MM.1S (cell line): ENCODE measurements around the gene ALKBH6.

Experiments used
- DNase-seq: peaks from one replicate; pipeline ENCODE4 v3.0.0-alpha.2; 2015
- H2AFZ ChIP-seq: fragments of 300-600 bp; sonication (generic); 2 replicates; pipeline ENCODE4 v1.6.0; 2016; ENCODE audit warnings: antibody characterized with exemption, low read length
- H3F3A ChIP-seq: fragments of 300-600 bp; sonication (generic); 2 replicates; pipeline ENCODE4 v1.6.1; 2016; ENCODE audit warnings: mild to moderate bottlenecking, antibody characterized with exemption, low read length, moderate library complexity, mixed read lengths; ENCODE audit not compliant: insufficient read depth
- H3K27ac ChIP-seq: fragments of 300-600 bp; sonication (generic); 2 replicates; pipeline ENCODE4 v1.5.1; 2016; ENCODE audit warnings: mild to moderate bottlenecking, low read length
- H3K27me3 ChIP-seq: fragments of 300-600 bp; sonication (generic); replicated peaks from 2 replicates; pipeline ENCODE4 v1.6.0; 2016; ENCODE audit warnings: low read length; ENCODE audit not compliant: insufficient read depth
- H3K36me3 ChIP-seq: fragments of 300-600 bp; sonication (generic); replicated peaks from 2 replicates; pipeline ENCODE4 v1.6.1; 2016; ENCODE audit warnings: mild to moderate bottlenecking, low read length, mixed read lengths; ENCODE audit not compliant: insufficient read depth
- H3K4me1 ChIP-seq: fragments of 300-600 bp; sonication (generic); 2 replicates; pipeline ENCODE4 v1.6.1; 2016; ENCODE audit warnings: low read length, mixed read lengths
- H3K4me2 ChIP-seq: fragments of 300-600 bp; sonication (generic); 2 replicates; pipeline ENCODE4 v1.6.0; 2016; ENCODE audit warnings: low read depth, low read length
- H3K4me3 ChIP-seq: fragments of 300-600 bp; sonication (generic); 2 replicates; pipeline ENCODE4 v1.5.1; 2016; ENCODE audit warnings: low read length, mixed read lengths
- H3K79me2 ChIP-seq: fragments of 300-600 bp; sonication (generic); 2 replicates; pipeline ENCODE4 v1.6.1; 2016; ENCODE audit warnings: mixed run types, low read length, mixed read lengths
- H3K9ac ChIP-seq: fragments of 300-600 bp; sonication (generic); 2 replicates; pipeline ENCODE4 v1.6.1; 2016; ENCODE audit warnings: low read length, mixed read lengths
- H3K9me2 ChIP-seq: fragments of 300-600 bp; sonication (generic); replicated peaks from 2 replicates; pipeline ENCODE4 v1.6.1; 2016; ENCODE audit warnings: mild to moderate bottlenecking, low read length, mixed read lengths; ENCODE audit not compliant: insufficient read depth
- H3K9me3 ChIP-seq: fragments of 300-600 bp; sonication (generic); replicated peaks from 2 replicates; pipeline ENCODE4 v1.6.1; 2016; ENCODE audit warnings: mild to moderate bottlenecking, low read length, mixed read lengths; ENCODE audit not compliant: insufficient read depth
- H4K20me1 ChIP-seq: fragments of 300-600 bp; sonication (generic); 2 replicates; pipeline ENCODE4 v1.6.1; 2016; ENCODE audit warnings: mild to moderate bottlenecking, low read length, moderate library complexity, mixed read lengths; ENCODE audit not compliant: insufficient read depth
- CTCF ChIP-seq: fragments of 300-600 bp; sonication (generic); IDR thresholded peaks from 2 replicates; pipeline ENCODE4 v1.5.1; 2016; ENCODE audit warnings: antibody characterized with exemption, low read length, mixed read lengths
- EZH2 ChIP-seq: fragments of 300-600 bp; sonication (generic); optimal IDR thresholded peaks from 2 replicates; pipeline ENCODE3; 2017; ENCODE audit warnings: low read depth, mild to moderate bottlenecking, antibody characterized with exemption, low read length, mixed read lengths
- EZH2phosphoT487 ChIP-seq: fragments of 300-600 bp; sonication (generic); IDR thresholded peaks from 2 replicates; pipeline ENCODE4 v1.6.1; 2018; ENCODE audit warnings: antibody characterized with exemption, low read length

Gene ALKBH6

GRCh38 chr19:35987571-35987896, 26.5 kb downstream of the ALKBH6 start:
- no peak overlapping the region for H3K4me2 ChIP-seq

GRCh38 chr19:35986664-35987570, 27.1 kb downstream of the ALKBH6 start:
- H3F3A ChIP-seq: no peaks in the 10 kb centered on the region
- H3K9me2 ChIP-seq: no peaks in the 10 kb centered on the region
- no peaks in the 10 kb centered on the region for H3K9me3 ChIP-seq
- H3K79me2 ChIP-seq: no peaks in the 10 kb centered on the region
- H3K4me1 ChIP-seq: no peaks in the 10 kb centered on the region
- H3K9ac ChIP-seq: no peak overlapping the region
- H2AFZ ChIP-seq: 0 out of 2 replicates have a peak overlapping the region, but pooled peaks have one; percentile 35
- TF ChIP-seq EZH2: no peak
- TF ChIP-seq EZH2phosphoT487: no peak
- TF ChIP-seq CTCF: no peak
- no peaks in the 10 kb centered on the region for H4K20me1 ChIP-seq
- H3K36me3 ChIP-seq: no peaks in the 10 kb centered on the region
- H3K4me3 ChIP-seq: peak overlapping the region; percentile 36; the same call in 1 of the 2 replicates
- no peak for DNase-seq
- peaks cover 48% of the 10 kb centered on the region for H3K27me3 ChIP-seq
- H3K4me2 ChIP-seq: peak overlapping the region; percentile 39
- no peak overlapping the region for H3K27ac ChIP-seq

More at GRCh38 chr19:35987571-35987896, 26.5 kb downstream of the ALKBH6 start:
- Histone ChIP-seq H3K27ac (no peak overlapping the region), H2AFZ (no peak overlapping the region), H3K4me3 (no peak overlapping the region), H3F3A (no peaks in the 10 kb centered on the region), H3K27me3 (peaks cover 42% of the 10 kb centered on the region), H4K20me1 (no peaks in the 10 kb centered on the region), H3K9ac (no peak overlapping the region), H3K36me3 (no peaks in the 10 kb centered on the region), H3K79me2 (no peaks in the 10 kb centered on the region), H3K9me2 (no peaks in the 10 kb centered on the region), H3K9me3 (no peaks in the 10 kb centered on the region), H3K4me1 (no peaks in the 10 kb centered on the region)
- no peak for DNase-seq
- TF ChIP-seq EZH2: no peak
- TF ChIP-seq CTCF: no peak
- no peak for TF ChIP-seq EZH2phosphoT487

- no peaks in the 10 kb centered on the region for H3F3A ChIP-seq
- TF ChIP-seq CTCF: no peak
- no peak for TF ChIP-seq EZH2
- no peak for TF ChIP-seq EZH2phosphoT487
- no peak overlapping the region for H2AFZ ChIP-seq
- no peaks in the 10 kb centered on the region for H3K4me1 ChIP-seq
- H3K9me2 ChIP-seq: no peaks in the 10 kb centered on the region
- H3K79me2 ChIP-seq: no peaks in the 10 kb centered on the region
- no peak overlapping the region for H3K4me2 ChIP-seq
- H3K9me3 ChIP-seq: no peaks in the 10 kb centered on the region
- peaks cover 56% of the 10 kb centered on the region for H3K27me3 ChIP-seq
- H4K20me1 ChIP-seq: no peaks in the 10 kb centered on the region
- H3K4me3 ChIP-seq: no peak overlapping the region
- H3K36me3 ChIP-seq: no peaks in the 10 kb centered on the region
- DNase-seq: no peak
- H3K27ac ChIP-seq: no peak overlapping the region
- no peak overlapping the region for H3K9ac ChIP-seq
Measured at GRCh38 chr19:35986111-35986510, 27.9 kb downstream of the ALKBH6 start.
